Spleen (tissue), 7 donors: ENCODE results near the gene TMEM179.

ENCODE experiments used
- POLR2A ChIP-seq, 3 donors: fragments of 450-650 bp; IDR thresholded peaks; one replicate each; pipeline ENCODE4 v1.5.1; 2017; ENCODE audit warnings: antibody characterized with exemption in 3 of 3, mild to moderate bottlenecking in 1 of 3
- TF ChIP-seq, protein P1 (sequence below), 11 experiments: fragments of 200-600 bp in 7 of 11; fragments of 450-650 bp in 4 of 11; sonication (generic) in 4 of 11; IDR thresholded peaks in 8 of 11; conservative IDR thresholded peaks in 3 of 11; 1 replicate in 7 of 11; 2 replicates in 4 of 11; pipeline versions ENCODE4 v1.4.0 to v1.8.0; 2016 to 2021; ENCODE audit warnings: antibody characterized with exemption in 11 of 11, inconsistent platforms in 4 of 11, mild to moderate bottlenecking in 1 of 11
- donor health status: DM: no; HTN: no; CAD: no; lungs with moderate emphysema.
- donor health status: DM: no; HTN: no; CAD: no.
- donor health status: DM: no; HTN: no; CAD: no.

DNA sequence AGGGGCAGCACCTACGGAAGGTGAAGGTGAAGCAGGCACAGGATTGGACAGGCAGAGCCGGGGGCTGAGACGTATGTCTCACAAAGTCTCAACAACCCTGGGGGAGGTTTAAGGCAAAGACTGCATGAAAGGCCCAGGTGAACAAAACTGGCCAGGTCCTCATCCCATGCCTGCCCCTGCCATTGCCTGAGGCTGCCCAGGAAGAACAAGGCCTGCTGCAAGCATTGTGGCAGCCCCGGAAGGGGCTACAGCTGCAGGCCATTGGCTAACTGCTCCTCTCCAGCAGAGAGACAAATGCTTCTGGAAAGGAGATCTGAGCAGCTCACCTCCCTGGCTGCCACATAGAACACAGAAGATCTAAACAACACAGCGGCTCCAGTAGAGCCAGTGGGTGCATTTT, 20.4 kb upstream of the TMEM179 start:
- TF ChIP-seq, protein P1, sequence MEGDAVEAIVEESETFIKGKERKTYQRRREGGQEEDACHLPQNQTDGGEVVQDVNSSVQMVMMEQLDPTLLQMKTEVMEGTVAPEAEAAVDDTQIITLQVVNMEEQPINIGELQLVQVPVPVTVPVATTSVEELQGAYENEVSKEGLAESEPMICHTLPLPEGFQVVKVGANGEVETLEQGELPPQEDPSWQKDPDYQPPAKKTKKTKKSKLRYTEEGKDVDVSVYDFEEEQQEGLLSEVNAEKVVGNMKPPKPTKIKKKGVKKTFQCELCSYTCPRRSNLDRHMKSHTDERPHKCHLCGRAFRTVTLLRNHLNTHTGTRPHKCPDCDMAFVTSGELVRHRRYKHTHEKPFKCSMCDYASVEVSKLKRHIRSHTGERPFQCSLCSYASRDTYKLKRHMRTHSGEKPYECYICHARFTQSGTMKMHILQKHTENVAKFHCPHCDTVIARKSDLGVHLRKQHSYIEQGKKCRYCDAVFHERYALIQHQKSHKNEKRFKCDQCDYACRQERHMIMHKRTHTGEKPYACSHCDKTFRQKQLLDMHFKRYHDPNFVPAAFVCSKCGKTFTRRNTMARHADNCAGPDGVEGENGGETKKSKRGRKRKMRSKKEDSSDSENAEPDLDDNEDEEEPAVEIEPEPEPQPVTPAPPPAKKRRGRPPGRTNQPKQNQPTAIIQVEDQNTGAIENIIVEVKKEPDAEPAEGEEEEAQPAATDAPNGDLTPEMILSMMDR (IDR thresholded peaks at IDR 0.05 in 8 of 11, conservative IDR thresholded peaks at IDR 0.05 in 3 of 11), result no peak
- no peak for TF ChIP-seq POLR2A (IDR thresholded peaks at IDR 0.05)
